ENCODE results near the gene MSN. TPM values are rescaled to one million over a fixed set of nuclear protein-coding genes. Genes with fewer than 3 reads are reported as not detected.
A peak's percentile ranks its signal among the peaks of the same experiment; 100 is the strongest.

MSN gene
- total and polyA plus RNA-seq, 4 donors: 168 to 399 (median 299) TPM

GRCh38 chrX:65668377-65669310 lies 1.2 kb downstream of the MSN start:
- peak; percentile 63 for ATAC-seq (ENCODE audit: insufficient read depth, low FRiP score)
- 1 to 41% methylated on average over 13 of the region's 13 CpGs for WGBS, 2 donors
- no peaks in the 10 kb centered on the region for H3K36me3 ChIP-seq (ENCODE audit: control insufficient read depth in 4 of 4, insufficient read depth in 4 of 4, low read length in 4 of 4)

GRCh38 chrX:65671286-65671685 lies 3.8 kb downstream of the MSN start:
- Histone ChIP-seq H3K4me1 (ENCODE audit: control insufficient read depth in 5 of 5, insufficient read depth in 5 of 5, low read length in 5 of 5) (peaks cover 6 to 31% (median 18%) of the 10 kb centered on the region in 5 donors), H3K27ac (ENCODE audit: low read depth in 1 of 2, low read length in 1 of 2) (peak overlapping the region; percentile 30 to 74), H3K36me3 (ENCODE audit: control insufficient read depth in 4 of 4, insufficient read depth in 4 of 4, low read length in 4 of 4) (peaks cover 0 to 3% (median 0%) of the 10 kb centered on the region in 4 donors), H3K27me3 (ENCODE audit: control insufficient read depth in 3 of 3, insufficient read depth in 3 of 3, low read length in 2 of 3) (no peaks in the 10 kb centered on the region), H3K4me3 (peak overlapping the region; percentile 24), H3K9ac (ENCODE audit: insufficient read depth in 1 of 2, low read length in 2 of 2) (peak overlapping the region in 1 of 2 donors; percentile 28), H3K9me3 (ENCODE audit: control insufficient read depth in 4 of 4, insufficient read depth in 3 of 4, low read length in 3 of 4) (no peaks in the 10 kb centered on the region)
- ATAC-seq (ENCODE audit: insufficient read depth, low FRiP score) (no peak), DNase-seq (peak; percentile 28 to 68 (median 33))
- TF ChIP-seq CTCF (IDR thresholded peaks at IDR 0.05; ENCODE audit: control extremely low read depth, extremely low read depth): no peak
- 38 to 55% methylated on average over 3 of the region's 3 CpGs for WGBS, 2 donors

More at GRCh38 chrX:65668377-65669310, 1.2 kb downstream of the MSN start:
- peak overlapping the region; percentile 95 to 98 for H3K27ac ChIP-seq (ENCODE audit: low read depth in 1 of 2, low read length in 1 of 2)
- peak overlapping the region; percentile 68 to 75 for H3K9ac ChIP-seq (ENCODE audit: insufficient read depth in 1 of 2, low read length in 2 of 2)
- peak; percentile 86 to 93 (median 89) for DNase-seq
- H3K4me1 ChIP-seq (ENCODE audit: control insufficient read depth in 5 of 5, insufficient read depth in 5 of 5, low read length in 5 of 5): peaks cover 4 to 26% (median 18%) of the 10 kb centered on the region in 5 donors
- H3K27me3 ChIP-seq (ENCODE audit: control insufficient read depth in 3 of 3, insufficient read depth in 3 of 3, low read length in 2 of 3): no peaks in the 10 kb centered on the region
- H3K4me3 ChIP-seq: peak overlapping the region; percentile 78
- no peaks in the 10 kb centered on the region for H3K9me3 ChIP-seq (ENCODE audit: control insufficient read depth in 4 of 4, insufficient read depth in 3 of 4, low read length in 3 of 4)
- TF ChIP-seq CTCF (IDR thresholded peaks at IDR 0.05; ENCODE audit: control extremely low read depth, extremely low read depth): no peak

DNA sequence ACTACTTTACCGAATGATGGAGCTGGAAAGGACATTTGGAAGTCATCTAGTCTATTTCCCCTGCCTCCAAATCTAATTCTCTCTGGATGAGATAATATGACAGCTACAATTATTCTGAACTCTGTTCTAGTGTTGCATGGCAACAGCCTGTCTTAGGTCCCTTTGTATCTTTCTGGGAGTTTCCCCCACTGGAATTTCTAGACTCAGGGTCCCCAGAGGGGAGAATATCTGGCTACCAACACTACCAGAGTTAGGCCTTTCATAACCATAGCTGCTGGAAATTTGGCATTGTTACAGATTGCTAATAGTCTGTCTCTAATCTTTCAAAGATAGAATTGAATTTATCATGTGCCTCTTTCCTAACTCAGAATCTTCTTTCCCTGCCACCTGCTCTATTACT lies 4.5 kb downstream of the MSN start:
- no peak for ATAC-seq (ENCODE audit: insufficient read depth, low FRiP score)
- Histone ChIP-seq H3K9me3 (ENCODE audit: control insufficient read depth in 4 of 4, insufficient read depth in 3 of 4, low read length in 3 of 4) (no peaks in the 10 kb centered on the region), H3K9ac (ENCODE audit: insufficient read depth in 1 of 2, low read length in 2 of 2) (peak overlapping the region in 1 of 2 donors; percentile 13), H3K36me3 (ENCODE audit: control insufficient read depth in 4 of 4, insufficient read depth in 4 of 4, low read length in 4 of 4) (peaks cover 0 to 3% (median 0%) of the 10 kb centered on the region in 4 donors), H3K27me3 (ENCODE audit: control insufficient read depth in 3 of 3, insufficient read depth in 3 of 3, low read length in 2 of 3) (no peaks in the 10 kb centered on the region), H3K4me3 (no peak overlapping the region), H3K27ac (ENCODE audit: low read depth in 1 of 2, low read length in 1 of 2) (peak overlapping the region in 1 of 2 donors; percentile 93), H3K4me1 (ENCODE audit: control insufficient read depth in 5 of 5, insufficient read depth in 5 of 5, low read length in 5 of 5) (peaks cover 6 to 37% (median 18%) of the 10 kb centered on the region in 5 donors)
- TF ChIP-seq CTCF (IDR thresholded peaks at IDR 0.05; ENCODE audit: control extremely low read depth, extremely low read depth): no peak
- WGBS, 2 donors: 32 to 50% methylated on average over 1 of the region's 1 CpG
- DNase-seq: no peak

All from lung (tissue), 12 donors.